HG02610 (cell line): ENCODE measurements around the gene FRY.

Experiments
- ATAC-seq: cut with Tn5 transposase; IDR thresholded peaks from one replicate; pipeline ENCODE4 v1.9.1; 2021; ENCODE audit warnings: mild to moderate bottlenecking, moderate library complexity; ENCODE audit not compliant: unreplicated experiment

Gene FRY

DNA sequence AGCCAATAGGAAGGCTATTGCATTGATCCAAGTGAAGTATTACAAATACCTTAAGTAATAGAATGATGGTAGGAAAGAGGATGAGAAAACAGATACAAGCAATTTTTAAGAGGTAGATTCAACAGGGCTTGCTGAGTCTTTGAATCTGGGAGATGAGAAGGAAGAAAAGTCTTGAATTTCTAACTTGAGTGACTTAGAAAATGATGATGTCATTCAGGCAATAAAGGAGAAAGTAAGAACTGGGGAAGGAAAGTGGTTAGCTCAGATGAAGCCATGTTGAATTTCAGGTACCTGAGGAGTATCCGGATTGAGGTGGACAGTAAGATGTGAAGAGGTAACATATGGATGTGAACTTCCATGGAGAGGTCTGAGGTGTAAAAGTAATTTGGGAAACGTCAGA is 15.5 kb upstream of the FRY start:
- no peak for ATAC-seq

DNA sequence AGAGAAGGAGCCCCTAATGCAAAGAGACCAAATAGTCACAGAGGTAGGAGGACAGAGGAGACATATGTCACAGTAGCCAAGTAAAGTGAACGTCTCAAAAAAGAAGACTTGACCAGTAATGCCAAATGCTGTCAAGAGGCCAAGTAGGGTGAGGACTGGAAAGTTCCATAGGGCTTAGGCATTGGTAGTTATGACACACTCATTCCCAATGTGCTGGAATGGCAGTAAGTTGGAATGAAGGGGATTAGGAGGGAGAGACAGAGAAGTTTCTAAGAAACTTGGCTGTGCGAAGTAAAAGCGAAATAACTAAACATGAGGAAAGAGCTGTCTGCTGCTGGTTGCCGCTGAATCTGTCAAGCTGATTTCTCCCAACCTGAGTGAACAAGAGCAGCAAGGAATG is 14.9 kb upstream of the FRY start:
- ATAC-seq = no peak

DNA sequence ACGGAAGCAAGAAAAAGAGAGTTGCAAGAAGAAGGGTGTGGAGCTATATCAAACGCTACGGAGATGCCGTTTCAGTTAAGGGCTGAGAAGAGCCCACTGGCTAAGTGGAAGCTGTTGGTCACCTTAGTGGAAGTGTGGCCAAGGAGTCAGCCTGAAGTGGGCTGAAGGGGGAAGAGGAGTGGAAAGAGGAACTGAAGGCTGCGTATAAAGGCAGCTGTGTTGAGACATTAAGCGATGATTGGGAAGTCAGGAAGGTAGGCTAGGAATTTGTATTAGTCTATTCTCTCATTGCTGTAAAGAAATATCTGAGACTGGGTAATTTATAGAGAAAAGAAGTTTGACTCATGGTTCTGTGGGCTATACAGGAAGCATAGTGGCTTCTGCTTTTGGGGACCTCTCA is 14.1 kb upstream of the FRY start:
- ATAC-seq = no peak

DNA sequence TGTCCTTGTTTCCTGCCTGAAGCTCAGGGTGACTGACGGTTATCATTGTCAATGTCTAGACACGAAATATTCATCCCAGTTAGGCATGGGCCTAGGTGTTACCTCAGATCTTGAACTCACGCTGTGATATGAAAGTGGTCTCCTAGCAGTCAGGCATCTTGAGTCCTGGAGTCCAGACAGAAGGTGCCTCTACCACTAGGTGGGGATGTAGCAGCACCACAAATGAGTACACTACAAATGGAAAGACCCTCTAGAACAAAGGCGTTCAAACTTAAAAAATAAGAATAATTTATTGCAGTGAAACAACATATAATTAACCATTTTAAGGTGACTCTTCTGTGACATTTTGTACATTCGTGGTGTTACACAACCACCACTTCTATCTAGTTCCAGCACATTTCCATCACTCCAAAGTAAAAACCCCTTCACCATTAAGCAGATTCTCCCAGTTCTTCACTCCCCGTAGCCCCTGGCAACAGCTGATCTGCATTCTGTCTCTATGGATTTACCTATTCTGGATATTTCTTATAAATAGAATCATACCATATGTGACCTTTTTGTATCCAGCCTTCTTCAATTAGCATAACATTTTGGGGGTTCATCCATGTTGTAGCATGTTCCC is 11.9 kb upstream of the FRY start:
- ATAC-seq = peak; percentile 58

DNA sequence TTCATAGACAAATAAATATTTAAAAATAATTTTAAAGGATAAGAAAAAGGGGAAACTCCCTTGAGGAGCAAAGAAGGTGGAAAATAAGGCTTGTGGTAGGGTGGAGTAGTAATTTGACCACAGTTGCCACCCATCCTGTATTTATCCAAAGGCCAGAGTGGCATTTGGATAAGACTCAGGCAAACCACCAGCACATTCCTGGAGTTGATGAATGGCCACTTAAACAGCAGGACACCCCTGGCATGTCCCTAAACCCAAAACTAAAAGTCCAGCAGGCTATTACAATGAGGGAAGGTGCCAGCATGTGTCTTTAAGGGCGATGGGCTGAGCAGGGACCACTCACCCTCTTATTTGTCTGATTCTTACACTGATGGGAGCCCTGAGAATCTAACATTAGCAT is 9.8 kb upstream of the FRY start:
- ATAC-seq = no peak

DNA sequence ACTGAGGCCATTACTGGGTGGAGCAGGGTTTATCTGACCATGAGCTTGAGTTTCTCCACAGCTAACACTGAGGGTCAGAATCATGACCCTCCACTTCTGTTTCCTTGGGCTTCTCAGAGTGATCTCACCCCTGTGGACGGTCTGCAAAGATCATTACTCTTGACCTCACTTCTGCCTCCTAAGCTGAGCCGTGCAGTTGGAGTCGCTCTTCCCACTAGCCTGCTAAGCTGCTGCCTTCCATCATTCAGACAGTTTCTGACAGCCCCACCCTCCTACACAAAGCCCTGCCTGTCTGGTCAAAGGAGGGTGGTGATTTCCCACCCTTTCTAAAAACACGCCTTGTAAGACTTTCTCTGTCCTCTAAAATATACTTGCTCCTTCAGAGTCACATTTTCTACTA is 9.3 kb upstream of the FRY start:
- no peak for ATAC-seq

DNA sequence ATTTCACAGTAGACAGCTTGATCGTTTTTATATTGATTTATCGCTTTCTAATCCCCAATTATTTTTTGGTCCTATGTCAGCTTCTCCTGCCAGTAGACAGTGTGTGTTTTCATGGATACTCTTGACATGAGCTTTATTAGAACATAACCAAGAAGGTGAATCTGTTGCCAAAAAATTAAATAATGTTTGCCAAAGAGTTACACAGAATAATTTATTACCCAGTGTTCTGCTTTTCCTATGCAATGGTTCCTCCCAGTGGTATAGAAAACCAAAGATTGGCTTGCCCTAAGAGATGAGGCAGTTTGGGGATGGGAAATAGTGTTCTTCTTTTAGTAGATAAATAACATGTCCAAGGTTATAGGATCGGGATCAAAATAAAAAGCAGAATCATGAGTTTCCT is 8.5 kb upstream of the FRY start:
- no peak for ATAC-seq

DNA sequence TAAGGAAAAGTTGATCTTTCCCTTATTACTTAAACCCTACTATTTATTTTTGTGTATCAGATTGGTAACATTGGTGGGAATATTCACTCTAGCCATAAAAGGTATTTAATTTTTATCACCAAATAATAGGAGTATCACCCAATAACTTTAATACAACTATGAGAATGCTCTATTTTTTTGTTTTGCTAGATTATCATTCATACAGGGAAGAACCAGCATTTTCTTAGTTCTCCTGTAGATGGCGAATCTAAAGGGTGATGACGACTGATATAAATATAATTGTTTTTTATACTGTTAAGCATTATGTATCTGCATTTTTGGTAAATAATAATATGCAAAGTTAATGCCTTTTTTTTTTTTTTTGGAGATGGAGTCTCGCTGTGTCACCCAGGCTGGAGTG is 7.9 kb upstream of the FRY start:
- no peak for ATAC-seq

DNA sequence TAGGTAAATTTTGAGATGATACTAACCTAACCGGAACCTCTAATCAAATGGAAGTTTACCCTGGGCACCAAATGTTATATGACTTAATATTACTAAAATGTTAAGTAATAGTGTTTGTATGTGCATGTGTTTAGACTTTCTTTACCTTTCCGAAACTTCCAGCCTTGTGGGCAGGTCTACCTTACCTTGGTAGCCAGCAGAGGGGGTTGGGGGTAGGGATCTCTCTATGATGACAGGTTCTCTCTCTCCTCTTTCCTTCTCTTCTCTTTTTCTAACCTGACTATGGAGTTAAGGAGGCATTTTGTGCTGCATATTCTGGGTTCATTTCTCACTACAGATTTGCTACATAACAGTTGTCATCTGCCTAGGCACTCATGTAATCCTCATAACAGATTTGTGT is 6.8 kb upstream of the FRY start:
- no peak for ATAC-seq

DNA sequence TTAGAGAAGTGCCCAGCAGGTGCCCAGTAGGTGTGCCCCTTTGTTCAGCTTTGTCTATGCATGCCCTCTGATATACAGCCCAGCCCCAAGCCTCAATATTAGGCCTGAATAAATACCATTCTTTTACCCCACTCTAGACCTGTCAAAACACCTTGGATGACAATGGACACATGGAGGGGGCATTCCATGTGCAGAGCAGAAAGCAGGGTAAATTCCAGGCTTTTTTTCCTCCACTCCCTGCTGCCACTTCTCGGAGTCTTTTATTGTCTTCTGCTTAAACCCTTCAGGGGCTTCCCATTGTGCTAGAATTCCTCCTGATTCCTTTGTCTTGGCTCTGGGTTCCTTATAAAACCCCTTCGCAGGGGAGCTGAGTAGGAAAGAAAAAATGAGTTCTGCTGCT is 5.8 kb upstream of the FRY start:
- ATAC-seq = no peak

DNA sequence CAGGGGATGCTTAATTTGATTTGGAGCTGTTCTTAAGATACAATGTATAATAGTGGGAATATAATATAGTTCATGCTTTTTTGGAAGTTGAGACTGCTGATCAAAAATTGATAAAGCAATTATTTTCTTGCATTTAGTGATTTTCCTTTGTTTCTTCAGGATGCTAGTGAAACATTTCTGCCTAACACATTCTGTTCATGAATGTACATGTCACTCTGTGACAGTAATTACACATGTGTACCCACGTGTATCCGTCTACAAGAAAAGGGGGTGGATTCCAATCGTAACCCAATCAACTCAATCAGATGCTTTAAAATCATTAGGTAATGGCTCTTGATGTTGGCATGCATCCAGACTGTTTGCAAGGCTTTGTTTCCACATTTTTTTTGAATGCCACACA is 5.0 kb upstream of the FRY start:
- no peak for ATAC-seq

DNA sequence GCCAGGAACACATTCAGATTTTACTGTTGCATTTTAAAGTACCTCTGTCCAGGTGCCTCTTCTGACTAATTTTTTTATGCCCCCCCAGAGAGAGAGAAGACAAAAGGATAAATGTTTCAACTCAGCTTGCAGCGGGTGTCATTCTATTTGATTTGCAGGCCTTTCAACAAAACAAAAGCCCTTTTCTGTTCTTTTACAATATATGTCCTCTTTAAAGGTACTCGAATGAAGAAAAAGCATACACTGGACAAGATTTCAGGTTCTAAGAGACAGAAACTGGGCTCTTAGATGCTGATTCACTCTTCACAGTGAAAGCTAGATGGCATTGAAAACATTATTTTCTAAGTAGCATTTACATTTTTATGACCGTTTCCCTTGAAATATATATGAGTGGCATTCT is 2.9 kb upstream of the FRY start:
- ATAC-seq = no peak

DNA sequence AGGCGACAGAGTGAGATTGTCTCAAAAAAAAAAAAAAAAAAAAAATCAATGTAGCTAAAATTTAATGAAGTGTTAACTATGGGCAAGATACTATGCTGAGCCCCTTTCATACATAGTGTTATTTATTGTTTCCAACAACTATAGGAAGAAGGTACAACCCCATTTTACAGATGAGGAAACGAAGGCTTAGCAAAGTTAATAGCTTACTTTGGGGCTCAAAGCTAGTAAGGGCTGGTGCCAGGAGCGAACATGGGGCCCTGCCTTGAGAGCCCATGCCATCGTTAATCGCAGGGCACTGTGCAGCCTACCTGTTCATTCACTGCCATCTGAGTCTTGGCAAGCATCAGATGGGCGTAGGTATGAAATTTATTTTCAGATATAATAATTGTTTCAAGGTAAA is 1.9 kb upstream of the FRY start:
- ATAC-seq = no peak

DNA sequence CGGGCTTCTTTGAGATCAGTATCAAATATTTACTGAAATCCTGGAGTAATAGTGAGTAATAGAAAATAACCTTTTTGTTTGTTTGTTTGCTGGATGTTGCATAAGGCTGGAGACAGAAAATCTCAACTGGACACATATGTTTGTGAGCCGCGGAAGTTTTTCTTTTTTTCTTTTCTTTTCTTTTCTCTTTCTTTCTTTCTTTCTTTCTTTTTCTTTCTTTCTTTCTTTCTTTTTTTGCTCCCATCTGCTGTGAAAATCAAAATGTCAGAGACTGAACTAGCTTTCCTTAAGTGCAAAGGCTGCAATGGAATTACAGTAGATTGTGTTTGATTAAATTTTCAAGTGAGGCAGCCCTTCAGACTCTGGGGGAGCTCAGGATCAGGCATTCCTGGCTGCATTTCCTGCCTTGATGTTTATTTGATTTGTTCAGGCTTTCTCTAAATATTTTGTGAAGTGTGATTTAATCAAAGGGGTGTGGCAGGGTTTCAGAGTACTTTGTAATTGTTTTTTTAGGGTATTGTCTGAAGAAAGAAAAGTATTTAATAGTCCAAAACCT is 319 bp downstream of the FRY start:
- ATAC-seq = no peak

DNA sequence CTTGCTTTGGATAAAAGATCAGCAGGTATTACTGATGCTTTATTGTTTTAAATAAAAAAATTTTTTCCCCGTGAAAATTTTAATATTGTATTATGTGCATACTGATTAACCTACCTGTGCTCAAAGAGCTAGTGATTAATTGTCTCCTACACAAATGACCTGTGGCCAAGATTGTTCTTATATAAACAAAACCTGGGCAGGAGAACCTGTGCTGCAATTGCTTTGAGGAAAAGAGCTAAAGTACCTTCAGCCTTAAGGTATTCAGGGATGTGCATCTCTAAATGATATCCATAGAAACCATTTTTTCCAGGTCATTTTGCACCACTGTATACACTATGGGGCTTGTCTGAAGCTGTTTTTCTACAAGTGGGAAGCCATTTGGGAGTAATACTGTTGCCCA is 1.2 kb downstream of the FRY start:
- no peak for ATAC-seq

DNA sequence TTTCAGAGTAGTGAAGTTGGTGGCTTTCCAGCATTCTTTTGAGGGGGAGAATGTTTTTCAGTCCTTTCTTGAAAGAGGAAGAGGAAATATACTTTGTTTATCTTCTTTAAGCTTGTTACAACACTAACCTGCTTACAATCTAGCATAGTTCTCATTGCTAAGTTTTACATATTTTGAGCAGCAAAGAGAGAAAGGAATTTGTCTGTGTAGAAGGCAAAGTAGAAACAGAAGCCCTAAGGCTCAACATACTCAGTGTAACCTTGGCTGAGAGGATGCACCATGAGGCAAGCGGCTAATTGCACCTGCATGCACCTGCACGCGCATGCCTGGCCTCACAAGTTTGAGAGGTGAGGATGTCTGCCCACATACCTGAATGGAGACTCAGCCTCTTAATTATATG is 2.2 kb downstream of the FRY start:
- ATAC-seq = no peak

DNA sequence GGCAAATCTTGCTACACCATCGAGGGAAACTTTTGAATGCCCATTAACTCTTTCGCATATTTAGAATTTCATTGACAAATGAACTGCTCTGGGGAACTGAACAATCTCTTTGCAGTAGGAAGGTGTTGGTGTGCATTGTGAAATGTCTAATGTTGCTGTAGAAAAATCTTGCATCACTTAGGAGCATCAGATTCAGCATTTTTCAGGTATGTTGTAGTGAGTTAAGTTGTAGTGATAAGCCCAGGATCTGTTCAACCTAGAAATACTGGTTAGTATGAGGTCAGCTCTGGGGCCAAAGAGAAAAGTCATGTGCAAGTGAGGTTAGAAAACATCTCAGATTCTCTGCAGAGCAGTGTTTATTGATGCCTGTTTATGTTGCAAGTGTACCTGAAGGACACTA is 4.1 kb downstream of the FRY start:
- ATAC-seq = no peak

DNA sequence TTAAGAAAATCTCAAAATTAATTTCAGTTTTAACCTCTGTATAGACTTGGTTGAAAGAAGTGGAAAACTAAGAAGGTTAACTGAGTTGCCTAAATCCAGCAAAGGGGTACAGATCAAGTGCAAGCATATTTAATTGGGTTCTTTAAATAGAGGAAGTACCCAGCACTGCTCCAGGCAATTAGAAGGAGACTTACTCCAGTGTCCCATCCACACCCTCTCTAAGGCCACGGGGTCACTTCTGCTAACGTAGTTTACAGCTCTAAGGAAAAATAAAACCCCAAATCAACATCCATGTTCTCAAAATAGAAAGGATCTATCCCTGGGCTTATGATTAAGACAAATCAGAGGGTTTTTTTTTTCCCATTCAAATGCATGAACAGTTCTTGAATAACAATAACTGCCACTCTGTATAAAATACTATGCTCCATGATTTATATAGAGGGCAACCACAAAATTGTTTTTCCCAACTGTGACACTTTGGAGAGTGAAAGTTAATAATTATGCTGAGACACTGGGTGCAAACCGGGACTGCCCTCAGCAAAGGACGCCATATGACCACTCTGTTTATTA is 4.6 kb downstream of the FRY start:
- no peak for ATAC-seq

DNA sequence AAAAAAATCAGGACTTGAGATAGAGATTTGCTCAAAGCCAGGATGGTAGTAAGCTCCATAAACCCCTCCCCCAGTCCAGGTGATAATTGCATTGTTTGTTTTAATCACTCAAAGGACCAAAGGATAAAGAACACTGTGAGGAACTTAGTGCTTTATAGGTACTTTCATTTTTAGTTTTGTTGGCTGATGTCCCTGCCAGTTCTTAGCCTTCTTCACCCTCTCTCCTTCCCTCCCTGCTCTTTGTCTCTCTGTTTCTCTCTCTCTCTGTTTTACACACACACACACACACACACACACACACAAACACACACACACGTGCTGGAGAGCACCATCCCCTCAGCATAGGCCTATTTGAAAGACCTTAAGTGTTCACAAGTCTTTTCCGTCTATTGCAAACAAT is 5.2 kb downstream of the FRY start:
- no peak for ATAC-seq

DNA sequence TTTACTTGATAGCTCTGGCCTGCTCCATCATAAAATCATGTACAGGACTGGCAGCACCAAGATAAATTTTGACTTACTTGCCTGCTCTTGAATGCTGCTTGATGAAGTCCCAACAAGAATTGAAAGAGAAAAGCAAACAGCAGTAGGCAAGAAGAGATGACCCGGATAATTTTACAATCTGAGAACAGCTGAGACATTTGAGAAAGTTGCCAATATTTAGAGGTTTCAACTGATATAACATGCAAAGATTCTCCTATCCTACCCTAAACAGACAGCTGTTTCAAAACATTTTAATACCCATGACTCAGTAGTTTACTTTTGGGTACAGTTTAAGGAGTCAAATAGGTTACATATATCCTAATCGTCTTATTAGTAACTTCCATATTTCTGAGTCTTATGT is 5.9 kb downstream of the FRY start:
- ATAC-seq = no peak

DNA sequence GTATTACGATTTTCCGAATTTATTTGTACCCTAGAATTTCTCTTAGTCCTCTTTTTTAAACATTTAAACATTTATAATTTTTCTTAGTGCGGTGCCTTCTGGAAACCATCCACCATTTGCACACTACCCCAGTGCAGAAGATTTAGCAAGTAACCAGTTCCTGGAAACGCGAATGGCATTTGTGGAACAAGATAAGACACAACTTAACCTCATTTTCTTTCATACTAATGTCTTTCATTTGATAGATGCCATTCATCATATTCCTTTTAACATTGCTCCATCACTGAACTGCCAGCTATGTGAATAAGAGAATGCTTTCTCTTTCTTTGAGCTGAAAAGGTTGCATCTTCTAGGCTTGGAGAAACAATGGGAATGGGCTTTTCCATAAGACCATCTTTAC is 6.8 kb downstream of the FRY start:
- no peak for ATAC-seq

DNA sequence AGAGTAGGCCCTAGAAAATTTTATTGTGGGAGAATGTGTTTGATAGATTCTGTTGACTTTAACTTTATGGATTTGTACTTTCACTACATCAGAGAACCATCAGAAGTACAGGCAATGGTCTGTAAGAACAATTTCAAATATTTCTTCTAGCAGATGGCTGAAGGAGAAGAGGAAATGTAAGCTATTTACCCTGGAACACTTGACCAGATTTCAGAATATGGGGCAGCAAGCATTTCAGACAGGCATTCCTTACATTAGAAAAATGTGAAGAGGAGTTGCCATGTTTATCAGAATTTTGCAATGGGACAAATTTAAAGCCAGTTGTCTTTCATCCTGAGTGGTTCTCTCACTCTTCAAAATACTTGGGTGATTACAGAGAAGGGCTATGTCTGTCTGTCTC is 7.5 kb downstream of the FRY start:
- no peak for ATAC-seq

DNA sequence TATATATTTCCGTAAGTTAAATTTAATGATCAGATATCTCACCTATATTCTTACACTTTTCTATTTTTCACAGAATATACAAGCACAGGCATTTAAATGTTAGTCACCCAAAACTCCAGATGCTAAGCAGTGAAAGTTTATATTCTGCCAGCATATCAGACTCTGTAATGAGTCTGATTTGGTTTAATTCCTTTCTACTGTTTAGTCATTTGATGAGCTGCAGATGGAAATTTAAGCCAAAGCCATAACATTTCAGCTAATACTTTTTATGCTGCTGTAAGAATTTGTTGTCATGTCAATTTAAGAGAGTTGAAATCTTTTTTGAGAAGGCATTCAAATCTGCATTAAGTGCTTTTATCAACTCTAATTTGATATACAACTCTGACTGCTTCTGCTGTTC is 8.0 kb downstream of the FRY start:
- no peak for ATAC-seq
